ENCODE results near the gene MPV17L2.
A peak's percentile ranks its signal among the peaks of the same experiment; 100 is the strongest.

The MPV17L2 gene

DNA sequence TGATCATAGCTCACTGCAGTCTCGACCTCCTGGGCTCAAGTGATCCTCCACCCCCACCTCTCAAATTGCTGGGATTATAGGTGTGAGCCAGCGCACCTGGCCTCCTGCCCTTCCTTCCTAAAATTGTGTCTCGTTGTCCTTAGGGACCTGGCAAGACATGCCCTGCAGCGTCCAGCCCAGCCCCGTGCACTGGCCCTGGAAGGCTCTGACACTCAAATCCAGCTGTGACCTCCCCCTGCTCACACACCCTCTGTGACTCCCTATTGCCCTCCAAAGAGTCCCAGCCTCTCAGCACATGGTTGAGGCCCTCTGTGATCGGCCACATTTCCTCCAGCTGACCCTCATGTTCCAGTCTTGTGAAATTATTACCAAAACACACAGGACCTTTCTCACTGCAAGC, 4.9 kb downstream of the MPV17L2 start:
- H3K79me2 ChIP-seq (ENCODE audit: low read length), result peaks cover 17% of the 10 kb centered on the region
- no peaks in the 10 kb centered on the region for H3K27me3 ChIP-seq (replicated peaks; ENCODE audit: insufficient read depth, low read length)
- no peak overlapping the region for H3K4me3 ChIP-seq (ENCODE audit: low read length)
- no peaks in the 10 kb centered on the region for H4K20me1 ChIP-seq (ENCODE audit: insufficient read depth, low read length)
- H2AFZ ChIP-seq (ENCODE audit: low read length), result no peak overlapping the region
- H3F3A ChIP-seq (ENCODE audit: insufficient read depth, low read length), result no peaks in the 10 kb centered on the region
- no peaks in the 10 kb centered on the region for H3K9me3 ChIP-seq (replicated peaks; ENCODE audit: insufficient read depth, low read length)
- TF ChIP-seq EZH2phosphoT487 (IDR thresholded peaks at IDR 0.05; ENCODE audit: low read length), result no peak
- TF ChIP-seq, protein P1, sequence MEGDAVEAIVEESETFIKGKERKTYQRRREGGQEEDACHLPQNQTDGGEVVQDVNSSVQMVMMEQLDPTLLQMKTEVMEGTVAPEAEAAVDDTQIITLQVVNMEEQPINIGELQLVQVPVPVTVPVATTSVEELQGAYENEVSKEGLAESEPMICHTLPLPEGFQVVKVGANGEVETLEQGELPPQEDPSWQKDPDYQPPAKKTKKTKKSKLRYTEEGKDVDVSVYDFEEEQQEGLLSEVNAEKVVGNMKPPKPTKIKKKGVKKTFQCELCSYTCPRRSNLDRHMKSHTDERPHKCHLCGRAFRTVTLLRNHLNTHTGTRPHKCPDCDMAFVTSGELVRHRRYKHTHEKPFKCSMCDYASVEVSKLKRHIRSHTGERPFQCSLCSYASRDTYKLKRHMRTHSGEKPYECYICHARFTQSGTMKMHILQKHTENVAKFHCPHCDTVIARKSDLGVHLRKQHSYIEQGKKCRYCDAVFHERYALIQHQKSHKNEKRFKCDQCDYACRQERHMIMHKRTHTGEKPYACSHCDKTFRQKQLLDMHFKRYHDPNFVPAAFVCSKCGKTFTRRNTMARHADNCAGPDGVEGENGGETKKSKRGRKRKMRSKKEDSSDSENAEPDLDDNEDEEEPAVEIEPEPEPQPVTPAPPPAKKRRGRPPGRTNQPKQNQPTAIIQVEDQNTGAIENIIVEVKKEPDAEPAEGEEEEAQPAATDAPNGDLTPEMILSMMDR (IDR thresholded peaks at IDR 0.05; ENCODE audit: low read length), result no peak
- no peak for TF ChIP-seq EZH2 (optimal IDR thresholded peaks at IDR 0.05; ENCODE audit: low read depth, low read length)
- no peak overlapping the region for H3K9ac ChIP-seq (ENCODE audit: low read length)
- H3K36me3 ChIP-seq (replicated peaks; ENCODE audit: insufficient read depth, low read length), result no peaks in the 10 kb centered on the region
- H3K27ac ChIP-seq (ENCODE audit: low read length), result no peak overlapping the region
- no peak for DNase-seq
- H3K4me1 ChIP-seq (ENCODE audit: low read length), result peaks cover 10% of the 10 kb centered on the region
- H3K4me2 ChIP-seq (ENCODE audit: low read depth, low read length), result no peak overlapping the region
- H3K9me2 ChIP-seq (replicated peaks; ENCODE audit: insufficient read depth, low read length), result no peaks in the 10 kb centered on the region

DNA sequence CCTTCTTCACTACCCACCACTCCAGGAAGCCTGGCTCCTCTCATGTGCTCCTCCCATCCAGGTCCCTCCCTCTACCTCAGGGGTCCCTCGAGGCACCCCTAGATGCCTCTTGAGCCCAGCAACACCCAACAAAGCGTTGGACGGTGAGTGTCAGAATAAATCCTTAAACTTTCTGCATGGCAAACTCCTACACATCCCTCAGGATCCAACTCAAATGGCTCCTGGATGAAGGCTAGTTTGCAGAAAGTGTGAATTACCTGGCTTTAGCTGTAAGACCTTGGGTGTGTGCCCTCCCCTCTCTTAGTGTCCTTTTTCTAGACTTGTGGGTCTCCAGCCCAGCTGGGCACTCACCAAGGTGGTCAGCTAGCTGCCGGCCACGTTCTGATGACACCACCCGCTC, 5.4 kb downstream of the MPV17L2 start:
- no peak overlapping the region for H3K9ac ChIP-seq (ENCODE audit: low read length)
- peaks cover 21% of the 10 kb centered on the region for H3K79me2 ChIP-seq (ENCODE audit: low read length)
- H3K27ac ChIP-seq (ENCODE audit: low read length), result no peak overlapping the region
- H3K4me3 ChIP-seq (ENCODE audit: low read length), result no peak overlapping the region
- H3F3A ChIP-seq (ENCODE audit: insufficient read depth, low read length), result no peaks in the 10 kb centered on the region
- TF ChIP-seq, protein P1 (IDR thresholded peaks at IDR 0.05; ENCODE audit: low read length), result no peak
- TF ChIP-seq EZH2phosphoT487 (IDR thresholded peaks at IDR 0.05; ENCODE audit: low read length) (no peak), EZH2 (optimal IDR thresholded peaks at IDR 0.05; ENCODE audit: low read depth, low read length) (no peak)
- peaks cover 14% of the 10 kb centered on the region for H3K4me1 ChIP-seq (ENCODE audit: low read length)
- no peaks in the 10 kb centered on the region for H3K27me3 ChIP-seq (replicated peaks; ENCODE audit: insufficient read depth, low read length)
- H3K9me2 ChIP-seq (replicated peaks; ENCODE audit: insufficient read depth, low read length), result no peaks in the 10 kb centered on the region
- H3K9me3 ChIP-seq (replicated peaks; ENCODE audit: insufficient read depth, low read length), result no peaks in the 10 kb centered on the region
- H3K4me2 ChIP-seq (ENCODE audit: low read depth, low read length), result no peak overlapping the region
- no peak overlapping the region for H2AFZ ChIP-seq (ENCODE audit: low read length)
- H3K36me3 ChIP-seq (replicated peaks; ENCODE audit: insufficient read depth, low read length), result no peaks in the 10 kb centered on the region
- DNase-seq, result no peak
- H4K20me1 ChIP-seq (ENCODE audit: insufficient read depth, low read length), result no peaks in the 10 kb centered on the region

DNA sequence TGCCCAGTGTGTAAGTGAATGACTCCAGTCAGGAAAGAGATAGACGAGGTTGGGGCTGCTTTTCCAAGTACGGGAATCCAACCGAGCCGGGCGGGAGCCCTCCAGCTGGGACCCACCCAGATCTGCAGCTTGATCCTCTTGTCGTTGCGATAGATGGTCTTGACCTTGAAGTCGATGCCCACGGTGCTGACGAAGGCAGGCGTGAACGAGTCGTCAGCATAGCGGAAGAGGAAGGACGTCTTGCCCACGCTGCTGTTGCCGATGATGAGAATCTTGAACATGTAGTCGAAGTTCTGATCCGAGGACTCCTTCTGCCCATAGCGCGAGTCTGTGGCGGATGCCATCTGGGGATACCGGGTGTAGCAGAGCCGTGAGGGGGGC, 9.4 kb downstream of the MPV17L2 start:
- Histone ChIP-seq H3K9ac (ENCODE audit: low read length) (no peak overlapping the region; the same call in 1 of the 2 replicates), H3K4me3 (ENCODE audit: low read length) (peak overlapping the region; percentile 87; the same call in 1 of the 2 replicates)
- TF ChIP-seq EZH2 (optimal IDR thresholded peaks at IDR 0.05; ENCODE audit: low read depth, low read length) (no peak), EZH2phosphoT487 (IDR thresholded peaks at IDR 0.05; ENCODE audit: low read length) (no peak)
- TF ChIP-seq, protein P1 (IDR thresholded peaks at IDR 0.05; ENCODE audit: low read length), result no peak

More for the DNA sequence above, 9.4 kb downstream of the MPV17L2 start:
- Histone ChIP-seq H3F3A (ENCODE audit: insufficient read depth, low read length) (peaks cover 6% of the 10 kb centered on the region), H3K36me3 (replicated peaks; ENCODE audit: insufficient read depth, low read length) (no peaks in the 10 kb centered on the region), H3K9me2 (replicated peaks; ENCODE audit: insufficient read depth, low read length) (no peaks in the 10 kb centered on the region), H4K20me1 (ENCODE audit: insufficient read depth, low read length) (no peaks in the 10 kb centered on the region), H3K79me2 (ENCODE audit: low read length) (peaks cover 16% of the 10 kb centered on the region), H3K4me2 (ENCODE audit: low read depth, low read length) (peak overlapping the region; percentile 100; the same call in 1 of the 2 replicates), H2AFZ (ENCODE audit: low read length) (no peak overlapping the region), H3K27ac (ENCODE audit: low read length) (no peak overlapping the region), H3K4me1 (ENCODE audit: low read length) (peaks cover 11% of the 10 kb centered on the region), H3K9me3 (replicated peaks; ENCODE audit: insufficient read depth, low read length) (no peaks in the 10 kb centered on the region), H3K27me3 (replicated peaks; ENCODE audit: insufficient read depth, low read length) (no peaks in the 10 kb centered on the region)
- DNase-seq, result no peak

Measured in MM.1S (cell line).